Osteocyte (in vitro differentiated cells): Measurements from ENCODE around the gene TMPRSS6. TPM values are rescaled to one million over a fixed set of nuclear protein-coding genes. Genes with fewer than 3 reads are reported as not detected.
A peak's percentile ranks its signal among the peaks of the same experiment; 100 is the strongest.

Experiments used
- DNase-seq: peaks from one replicate; pipeline ENCODE4 v3.0.0; 2021; ENCODE audit warnings: mixed read lengths; ENCODE audit not compliant: unreplicated experiment; ENCODE audit errors: extremely low spot score
- H3K27ac Mint-ChIP-seq: one replicate; pipeline ENCODE4 v1.8.0; 2021; ENCODE audit warnings: mild to moderate bottlenecking, mixed read lengths; ENCODE audit not compliant: unreplicated experiment
- H3K27me3 Mint-ChIP-seq: one replicate; pipeline ENCODE4 v1.8.0; 2021; ENCODE audit warnings: mixed read lengths; ENCODE audit not compliant: unreplicated experiment
- H3K36me3 Mint-ChIP-seq: one replicate; pipeline ENCODE4 v1.8.0; 2021; ENCODE audit warnings: mixed read lengths; ENCODE audit not compliant: unreplicated experiment
- H3K4me1 Mint-ChIP-seq: one replicate; pipeline ENCODE4 v1.8.0; 2021; ENCODE audit warnings: mixed read lengths; ENCODE audit not compliant: unreplicated experiment
- H3K4me3 Mint-ChIP-seq: one replicate; pipeline ENCODE4 v1.8.0; 2021; ENCODE audit warnings: mild to moderate bottlenecking, moderate library complexity, mixed read lengths; ENCODE audit not compliant: unreplicated experiment
- H3K9me3 Mint-ChIP-seq: one replicate; pipeline ENCODE4 v1.8.0; 2021; ENCODE audit warnings: mixed read lengths; ENCODE audit not compliant: unreplicated experiment
- CTCF ChIP-seq: fragments of 200-600 bp; sonication (generic); IDR thresholded peaks from 2 replicates; pipeline ENCODE4 v1.5.0; 2021; ENCODE audit warnings: antibody characterized with exemption, mild to moderate bottlenecking, moderate library complexity
- total RNA-seq: library from RNA; stranded (reverse); gene quantifications from 2 replicates; pipeline ENCODE4 v1.2.1, GENCODE V29; 2021

Gene TMPRSS6
- total RNA-seq, 1 donor from 2014 or later, result not detected

- H3K27ac Mint-ChIP-seq, result no peak overlapping the region
- no peak for TF ChIP-seq CTCF
- peaks cover 10% of the 10 kb centered on the region for H3K4me1 Mint-ChIP-seq
- no peaks in the 10 kb centered on the region for H3K27me3 Mint-ChIP-seq
- no peak for DNase-seq
- peaks cover 9% of the 10 kb centered on the region for H3K36me3 Mint-ChIP-seq
- no peaks in the 10 kb centered on the region for H3K9me3 Mint-ChIP-seq
- no peak overlapping the region for H3K4me3 Mint-ChIP-seq
Measured at GRCh38 chr22:37054600-37055365, 54.7 kb downstream of the TMPRSS6 start.

GRCh38 chr22:37054056-37054395 is 55.5 kb downstream of the TMPRSS6 start:
- no peak overlapping the region for H3K27ac Mint-ChIP-seq
- H3K4me3 Mint-ChIP-seq, result no peak overlapping the region
- no peak for DNase-seq

GRCh38 chr22:37053310-37054055 is 56.0 kb downstream of the TMPRSS6 start:
- no peaks in the 10 kb centered on the region for H3K27me3 Mint-ChIP-seq
- no peak overlapping the region for H3K4me3 Mint-ChIP-seq
- DNase-seq, result no peak
- H3K27ac Mint-ChIP-seq, result peak overlapping the region; percentile 23
- H3K36me3 Mint-ChIP-seq, result peaks cover 9% of the 10 kb centered on the region
- H3K4me1 Mint-ChIP-seq, result peaks cover 10% of the 10 kb centered on the region
- no peaks in the 10 kb centered on the region for H3K9me3 Mint-ChIP-seq
- no peak for TF ChIP-seq CTCF

More at GRCh38 chr22:37054056-37054395, 55.5 kb downstream of the TMPRSS6 start:
- Mint-ChIP-seq H3K36me3 (peaks cover 9% of the 10 kb centered on the region), H3K27me3 (no peaks in the 10 kb centered on the region), H3K4me1 (peaks cover 10% of the 10 kb centered on the region), H3K9me3 (no peaks in the 10 kb centered on the region)
- no peak for TF ChIP-seq CTCF

- no peak for TF ChIP-seq CTCF
- Mint-ChIP-seq H3K4me3 (peak overlapping the region; percentile 73), H3K4me1 (peaks cover 10% of the 10 kb centered on the region), H3K27me3 (no peaks in the 10 kb centered on the region), H3K36me3 (peaks cover 9% of the 10 kb centered on the region), H3K27ac (peak overlapping the region; percentile 58), H3K9me3 (no peaks in the 10 kb centered on the region)
- DNase-seq, result no peak
Measured at GRCh38 chr22:37052386-37053309, 56.9 kb downstream of the TMPRSS6 start.
